Right lobe of liver (tissue), 6 donors: ENCODE measurements around the gene PGBD5. TPM values are rescaled to one million over a fixed set of nuclear protein-coding genes. Genes with fewer than 3 reads are reported as not detected.

Experiments used
- ATAC-seq, 4 donors: fragments of 200-7000 bp; cut with Tn5 transposase; one replicate each; pipeline ENCODE4 v1.9.1; 2020; ENCODE audit warnings: mild to moderate bottlenecking in 4 of 4, moderate library complexity in 4 of 4
- DNase-seq, 3 donors: peaks; one replicate each; pipeline ENCODE4 v3.0.0-alpha.2; 2020
- H3K27ac ChIP-seq, 3 donors: fragments of 200-600 bp; one replicate each; pipeline ENCODE4 v1.8.0; 2022
- H3K27me3 ChIP-seq, 2 donors: fragments of 200-600 bp; one replicate each; pipeline ENCODE4 v1.8.0; 2022
- H3K36me3 ChIP-seq, 4 donors: fragments of 200-600 bp; sonication (generic) in 1 of 4; one replicate each; pipeline versions ENCODE4 v1.5.1 to v1.8.0; 2017 to 2022; ENCODE audit warnings: control low read depth in 1 of 4
- H3K4me1 ChIP-seq, 4 donors: fragments of 200-600 bp; sonication (generic) in 1 of 4; one replicate each; pipeline versions ENCODE4 v1.5.1 to v1.8.0; 2017 to 2022; ENCODE audit warnings: control low read depth in 1 of 4
- H3K4me3 ChIP-seq, 3 donors: fragments of 200-600 bp; one replicate each; pipeline ENCODE4 v1.8.0; 2022
- H3K9me3 ChIP-seq, 4 donors: fragments of 200-600 bp; sonication (generic) in 1 of 4; one replicate each; pipeline versions ENCODE4 v1.5.1 to v1.8.0; 2017 to 2022; ENCODE audit warnings: control low read depth in 1 of 4
- CTCF ChIP-seq, 4 donors: fragments of 200-600 bp in 3 of 4; fragments of 450-650 bp in 1 of 4; IDR thresholded peaks; one replicate each; pipeline versions ENCODE4 v1.5.1 to v1.8.0; 2016 to 2022; ENCODE audit warnings: antibody characterized with exemption in 4 of 4, mild to moderate bottlenecking in 2 of 4
- POLR2A ChIP-seq: fragments of 450-650 bp; IDR thresholded peaks from one replicate; pipeline ENCODE4 v1.6.1; 2017; ENCODE audit warnings: antibody characterized with exemption, mild to moderate bottlenecking
- WGBS: methylation state at CpG from one replicate; pipeline ENCODE4 v1.1.6; 2018; ENCODE audit warnings: low coverage, low lambda C conversion rate; ENCODE audit not compliant: insufficient coverage; ENCODE audit errors: missing lambda C conversion rate; 5-methylcytosine and 5-hydroxymethylcytosine counted together
- intact Hi-C, 2 donors: fragments of 100-400 bp; cut with DNase I; formaldehyde crosslinking; loops; one replicate each; pipeline versions ENCODE4 v1.11.2 to v1.14.1; 2022
- total RNA-seq, 6 experiments: library from RNA; depleted of rRNA in 2 of 6; stranded (reverse); fragments of >200 nt in 2 of 6; fragmentation: NEBNext Ultra II Directional in 3 of 6; extraction: Animal tissue kit (Norgen Biotek cat#: 25700) in 3 of 6; gene quantifications; one replicate each; pipeline versions ENCODE4 v1.1.0 to v1.2.4, GENCODE V29; 2016 to 2023
- donor health status: DM: no; HTN: yes; CAD: no.
- donor health status: DM: no; HTN: no; CAD: no.
- donor health status: DM: no; HTN: no; CAD: no.
- donor health status: DM: no; HTN: yes; CAD: no.
- donor health status: DM: no; HTN: yes; CAD: no.

The PGBD5 gene
- total RNA-seq, 6 experiments from 2014 or later = 0.80 to 6.4 (median 2.4) TPM

- intact Hi-C loops = no loop called here
- Histone ChIP-seq H3K9me3 (no peaks in the 10 kb centered on the region), H3K4me3 (no peak overlapping the region), H3K27me3 (no peaks in the 10 kb centered on the region), H3K27ac (no peak overlapping the region), H3K4me1 (no peaks in the 10 kb centered on the region), H3K36me3 (peaks cover 0 to 43% (median 26%) of the 10 kb centered on the region in 4 donors)
- TF ChIP-seq CTCF (IDR thresholded peaks at IDR 0.05) = no peak
- no peak for TF ChIP-seq POLR2A
- 66% methylated on average over 11 of the region's 15 CpGs for WGBS
- DNase-seq (peak in 1 of 3 donors; percentile 23), ATAC-seq (no peak)
Observed at GRCh38 chr1:230277201-230278025, 148.7 kb downstream of the PGBD5 start.

GRCh38 chr1:230276401-230276800, 149.7 kb downstream of the PGBD5 start:
- no peak overlapping the region for H3K4me3 ChIP-seq
- no peaks in the 10 kb centered on the region for H3K4me1 ChIP-seq
- H3K36me3 ChIP-seq = peaks cover 0 to 43% (median 26%) of the 10 kb centered on the region in 4 donors
- ATAC-seq (no peak), DNase-seq (peak in 2 of 3 donors; percentile 4 to 40)
- TF ChIP-seq CTCF (IDR thresholded peaks at IDR 0.05) (no peak), POLR2A (no peak)
- no peaks in the 10 kb centered on the region for H3K9me3 ChIP-seq
- WGBS = no CpG with 5 or more reads among the region's 5 CpGs
- no peaks in the 10 kb centered on the region for H3K27me3 ChIP-seq
- no peak overlapping the region for H3K27ac ChIP-seq
- intact Hi-C loops = no loop called here

DNA sequence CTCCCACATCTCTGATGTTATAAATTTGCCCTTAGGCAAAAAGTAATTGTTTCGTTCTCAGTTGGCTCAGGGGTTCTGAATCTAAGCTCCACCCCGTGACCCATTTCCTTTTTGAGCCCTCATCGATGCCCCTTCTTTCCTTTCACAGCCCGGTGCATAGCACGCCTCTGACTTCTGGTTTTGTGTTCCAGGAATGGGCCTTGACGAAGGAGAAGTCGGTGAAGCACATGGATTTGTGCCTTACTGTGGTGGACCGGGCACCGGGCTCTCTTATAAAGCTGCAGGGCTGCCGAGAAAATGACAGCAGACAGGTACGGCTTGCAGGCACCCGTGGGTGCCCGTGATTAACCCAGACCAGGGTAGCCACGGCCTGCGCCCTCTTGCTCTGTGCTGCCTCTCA, 151.9 kb downstream of the PGBD5 start:
- no peak for TF ChIP-seq CTCF (IDR thresholded peaks at IDR 0.05)
- Histone ChIP-seq H3K9me3 (no peaks in the 10 kb centered on the region), H3K4me1 (no peaks in the 10 kb centered on the region), H3K4me3 (no peak overlapping the region), H3K27ac (no peak overlapping the region), H3K36me3 (peaks cover 0 to 34% (median 16%) of the 10 kb centered on the region in 4 donors), H3K27me3 (no peaks in the 10 kb centered on the region)
- 46% methylated on average over 10 of the region's 15 CpGs for WGBS
- DNase-seq = no peak
- intact Hi-C loops = no loop called here
- ATAC-seq = peak in 2 of 4 donors; percentile 11 to 32

GRCh38 chr1:230273141-230273710, 152.9 kb downstream of the PGBD5 start:
- TF ChIP-seq CTCF (IDR thresholded peaks at IDR 0.05) (no peak), POLR2A (no peak)
- no peak overlapping the region for H3K27ac ChIP-seq
- no peaks in the 10 kb centered on the region for H3K4me1 ChIP-seq
- intact Hi-C loops = no loop called here
- no peak overlapping the region for H3K4me3 ChIP-seq
- H3K9me3 ChIP-seq = no peaks in the 10 kb centered on the region
- DNase-seq = no peak
- peaks cover 0 to 27% (median 14%) of the 10 kb centered on the region in 4 donors for H3K36me3 ChIP-seq
- ATAC-seq = no peak
- no peaks in the 10 kb centered on the region for H3K27me3 ChIP-seq
- 93% methylated on average over 3 of the region's 7 CpGs for WGBS
